Mesenchymal stem cell (in vitro differentiated cells and primary cell): ENCODE results near the gene OCSTAMP.

Source experiments
- DNase-seq: peaks from one replicate; pipeline ENCODE4 v3.0.0-alpha.2; 2013
- H2AFZ ChIP-seq: one replicate; pipeline ENCODE4 v1.6.1; 2013; ENCODE audit warnings: low read depth, mild to moderate bottlenecking, control low read depth, inconsistent platforms, low read length, moderate library complexity
- H2AK5ac ChIP-seq: 2 replicates; pipeline ENCODE4 v1.6.1; 2013; ENCODE audit warnings: low read length, moderate library complexity, mild to moderate bottlenecking, inconsistent platforms; ENCODE audit not compliant: severe bottlenecking
- H2BK120ac ChIP-seq: one replicate; pipeline ENCODE4 v1.6.1; 2013; ENCODE audit warnings: low read depth, mild to moderate bottlenecking, inconsistent platforms, low read length, moderate library complexity
- H2BK12ac ChIP-seq, 2 experiments: one replicate each; pipeline ENCODE4 v1.6.1; 2013; ENCODE audit warnings: inconsistent platforms in 2 of 2, low read length in 2 of 2, mild to moderate bottlenecking in 2 of 2, moderate library complexity in 2 of 2, control low read depth in 1 of 2
- H2BK15ac ChIP-seq: one replicate; pipeline ENCODE4 v1.6.1; 2013; ENCODE audit warnings: mild to moderate bottlenecking, low read depth, inconsistent platforms; ENCODE audit not compliant: poor library complexity, severe bottlenecking
- H2BK5ac ChIP-seq: 2 replicates; pipeline ENCODE4 v1.6.1; 2013; ENCODE audit warnings: low read depth, mild to moderate bottlenecking, low read length, control low read depth, inconsistent platforms; ENCODE audit not compliant: poor library complexity, severe bottlenecking
- H3K14ac ChIP-seq, 2 experiments: one replicate each; pipeline ENCODE4 v1.6.1; 2013; ENCODE audit warnings: inconsistent platforms in 2 of 2, low read length in 2 of 2, control low read depth in 1 of 2, mild to moderate bottlenecking in 1 of 2, moderate library complexity in 1 of 2
- H3K18ac ChIP-seq, 2 experiments: one replicate each; pipeline ENCODE4 v1.6.1; 2013; ENCODE audit warnings: inconsistent platforms in 2 of 2, low read length in 2 of 2, control low read depth in 1 of 2, low read depth in 1 of 2, mild to moderate bottlenecking in 1 of 2
- H3K23ac ChIP-seq, 2 experiments: one replicate each; pipeline ENCODE4 v1.6.1; 2013; ENCODE audit warnings: inconsistent platforms in 2 of 2, low read length in 2 of 2, mild to moderate bottlenecking in 2 of 2, moderate library complexity in 2 of 2, control low read depth in 1 of 2
- H3K27ac ChIP-seq: 2 replicates; pipeline ENCODE4 v1.5.1; 2013; ENCODE audit warnings: mild to moderate bottlenecking, moderate library complexity, low read length, control low read depth, inconsistent platforms; ENCODE audit not compliant: poor library complexity, severe bottlenecking
- H3K27me3 ChIP-seq, 2 experiments: 2 replicates each; pipeline versions ENCODE4 v1.6.1 to v1.7.0; 2013; ENCODE audit warnings: low read length in 2 of 2, mild to moderate bottlenecking in 2 of 2, moderate library complexity in 2 of 2, control low read depth in 1 of 2, inconsistent platforms in 1 of 2; ENCODE audit not compliant: control insufficient read depth in 1 of 2, insufficient read depth in 1 of 2
- H3K36me3 ChIP-seq, 2 experiments: 2 replicates each; pipeline versions ENCODE4 v1.6.1 to v1.7.0; 2013; ENCODE audit warnings: low read length in 2 of 2, control low read depth in 1 of 2, inconsistent platforms in 1 of 2, low read depth in 1 of 2, mild to moderate bottlenecking in 1 of 2; ENCODE audit not compliant: insufficient read depth in 2 of 2, control insufficient read depth in 1 of 2
- H3K4ac ChIP-seq, 2 experiments: one replicate each; pipeline ENCODE4 v1.6.1; 2013; ENCODE audit warnings: inconsistent platforms in 2 of 2, low read length in 2 of 2, mild to moderate bottlenecking in 2 of 2, moderate library complexity in 2 of 2, control low read depth in 1 of 2, low read depth in 1 of 2
- H3K4me1 ChIP-seq: 2 replicates; pipeline ENCODE4 v1.6.1; 2013; ENCODE audit warnings: low read depth, low read length, control low read depth; ENCODE audit not compliant: control insufficient read depth, insufficient read depth
- H3K4me2 ChIP-seq: 2 replicates; pipeline ENCODE4 v1.6.1; 2013; ENCODE audit warnings: low read length, mild to moderate bottlenecking, inconsistent platforms; ENCODE audit not compliant: poor library complexity, severe bottlenecking
- H3K4me3 ChIP-seq, 2 experiments: 2 replicates each; pipeline versions ENCODE4 v1.5.1 to v1.7.0; 2013; ENCODE audit warnings: low read length in 2 of 2, mild to moderate bottlenecking in 2 of 2, control low read depth in 1 of 2, low read depth in 1 of 2; ENCODE audit not compliant: insufficient read depth in 1 of 2
- H3K79me1 ChIP-seq: replicated peaks from 2 replicates; pipeline ENCODE4 v1.6.1; 2013; ENCODE audit warnings: mild to moderate bottlenecking, control low read depth, low read length, inconsistent platforms; ENCODE audit not compliant: poor library complexity, severe bottlenecking
- H3K9ac ChIP-seq: 2 replicates; pipeline ENCODE4 v1.7.0; 2013; ENCODE audit warnings: mild to moderate bottlenecking, low read length, moderate library complexity
- H3K9me3 ChIP-seq: 2 replicates; pipeline ENCODE4 v1.7.0; 2013; ENCODE audit warnings: mild to moderate bottlenecking, low read length; ENCODE audit not compliant: control insufficient read depth
- H4K8ac ChIP-seq: one replicate; pipeline ENCODE4 v1.6.1; 2013; ENCODE audit warnings: inconsistent platforms, mild to moderate bottlenecking, low read length, moderate library complexity
- H4K91ac ChIP-seq: one replicate; pipeline ENCODE4 v1.6.1; 2013; ENCODE audit warnings: mild to moderate bottlenecking, low read length, inconsistent platforms
- WGBS: methylation state at CpG from one replicate; pipeline ENCODE4 v1.1.7; 2013; ENCODE audit warnings: mixed read lengths; 5-methylcytosine and 5-hydroxymethylcytosine counted together

Gene OCSTAMP

DNA sequence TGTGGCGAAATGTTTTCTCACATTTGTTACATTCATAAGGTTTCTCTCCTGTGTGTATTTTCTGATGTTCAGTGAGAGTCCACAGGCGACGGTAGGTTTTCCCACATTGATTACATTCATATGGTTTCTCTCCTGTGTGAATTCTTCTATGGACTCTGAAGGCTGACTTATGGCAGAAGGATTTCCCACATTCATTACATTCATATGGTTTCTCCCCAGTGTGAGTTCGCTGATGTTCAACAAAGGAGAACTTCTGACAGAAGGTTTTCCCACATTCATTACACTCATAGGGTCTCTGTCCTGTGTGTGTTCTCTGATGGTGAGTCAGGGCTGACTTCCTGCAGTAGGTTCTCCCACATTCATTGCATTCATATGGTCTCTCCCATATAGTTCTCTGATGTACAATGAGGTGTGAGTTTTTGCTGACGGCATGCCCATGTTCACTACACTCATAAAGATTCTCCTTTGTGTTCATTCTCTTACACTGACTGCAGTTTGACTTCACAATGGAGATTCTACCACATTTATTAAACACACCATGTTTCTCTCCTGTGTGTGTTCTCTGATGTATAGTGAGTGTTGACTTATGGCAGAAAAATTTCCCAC is 49.0 kb downstream of the OCSTAMP start:
- 100% methylated on average over 2 of the region's 5 CpGs for WGBS
- Histone ChIP-seq H3K9ac (no peak overlapping the region), H2AK5ac (no peak overlapping the region), H2BK15ac (no peak overlapping the region), H3K4me2 (no peak overlapping the region), H3K23ac (no peak overlapping the region), H3K18ac (no peak overlapping the region), H3K4me3 (peak overlapping the region in 1 of 2 experiments; percentile 41), H3K27me3 (no peaks in the 10 kb centered on the region), H3K9me3 (peaks cover 89% of the 10 kb centered on the region), H2BK120ac (no peak overlapping the region), H4K8ac (no peak overlapping the region), H3K79me1 (no peaks in the 10 kb centered on the region), H2BK5ac (no peak overlapping the region), H3K36me3 (peaks cover 5 to 27% of the 10 kb centered on the region in 2 experiments), H3K4ac (no peak overlapping the region), H2AFZ (no peak overlapping the region), H3K14ac (no peak overlapping the region), H4K91ac (no peak overlapping the region), H3K4me1 (no peaks in the 10 kb centered on the region), H2BK12ac (no peak overlapping the region), H3K27ac (no peak overlapping the region)
- no peak for DNase-seq

GRCh38 chr20:46494077-46494476 is 56.4 kb downstream of the OCSTAMP start:
- no peak overlapping the region for H3K27ac ChIP-seq
- H2BK15ac ChIP-seq = no peak overlapping the region
- WGBS = 91% methylated on average over 3 of the region's 4 CpGs
- H3K9ac ChIP-seq = no peak overlapping the region
- no peak overlapping the region for H3K23ac ChIP-seq
- no peak overlapping the region for H3K4me2 ChIP-seq
- H2BK120ac ChIP-seq = no peak overlapping the region
- H3K4me3 ChIP-seq = no peak overlapping the region
- no peak overlapping the region for H2AK5ac ChIP-seq
- peaks cover 0 to 4% of the 10 kb centered on the region in 2 experiments for H3K27me3 ChIP-seq
- H3K18ac ChIP-seq = no peak overlapping the region
- no peak overlapping the region for H2BK12ac ChIP-seq
- H4K91ac ChIP-seq = no peak overlapping the region
- H3K36me3 ChIP-seq = peaks cover 0 to 4% of the 10 kb centered on the region in 2 experiments
- no peak overlapping the region for H2BK5ac ChIP-seq
- DNase-seq = no peak
- H3K79me1 ChIP-seq = no peaks in the 10 kb centered on the region
- no peak overlapping the region for H4K8ac ChIP-seq
- H3K4me1 ChIP-seq = no peaks in the 10 kb centered on the region
- no peak overlapping the region for H3K4ac ChIP-seq
- H2AFZ ChIP-seq = no peak overlapping the region
- H3K9me3 ChIP-seq = peaks cover 46% of the 10 kb centered on the region
- no peak overlapping the region for H3K14ac ChIP-seq

- WGBS = 86% methylated on average over 5 of the region's 8 CpGs
- no peak overlapping the region for H3K4ac ChIP-seq
- no peak overlapping the region for H2BK5ac ChIP-seq
- H2BK12ac ChIP-seq = no peak overlapping the region
- H3K27me3 ChIP-seq = peaks cover 0 to 7% of the 10 kb centered on the region in 2 experiments
- no peak overlapping the region for H4K8ac ChIP-seq
- no peak overlapping the region for H2BK120ac ChIP-seq
- H3K4me1 ChIP-seq = no peaks in the 10 kb centered on the region
- H2BK15ac ChIP-seq = no peak overlapping the region
- H3K4me3 ChIP-seq = no peak overlapping the region
- H3K23ac ChIP-seq = no peak overlapping the region
- no peaks in the 10 kb centered on the region for H3K79me1 ChIP-seq
- no peak overlapping the region for H3K27ac ChIP-seq
- no peak overlapping the region for H2AK5ac ChIP-seq
- H3K9ac ChIP-seq = no peak overlapping the region
- peaks cover 0 to under 1% of the 10 kb centered on the region in 2 experiments for H3K36me3 ChIP-seq
- H3K9me3 ChIP-seq = peaks cover 23% of the 10 kb centered on the region
- no peak overlapping the region for H2AFZ ChIP-seq
- no peak overlapping the region for H3K14ac ChIP-seq
- no peak overlapping the region for H4K91ac ChIP-seq
- no peak overlapping the region for H3K18ac ChIP-seq
- no peak overlapping the region for H3K4me2 ChIP-seq
- no peak for DNase-seq
Observed at GRCh38 chr20:46491354-46491753, 59.1 kb downstream of the OCSTAMP start.
